H1 (cell line): ENCODE data around the gene EHD2. TPM values are rescaled to one million over a fixed set of nuclear protein-coding genes. Genes with fewer than 3 reads are reported as not detected.
"Not testable (repeated sequence)": the region's sequence is repeated elsewhere in the genome, so short reads cannot be mapped to it uniquely, and the experiment has no call there.

Experiments used
- CTCF ChIA-PET: fragments of 300-600 bp; sonication (Branson Sonifier 250); formaldehyde crosslinking; loops from one replicate; lab custom pipeline; 2021; ENCODE audit not compliant: partially characterized antibody; lab: Charles Lee
- POLR2A ChIA-PET: fragments of 300-600 bp; sonication (Branson Sonifier 250); formaldehyde crosslinking; loops from one replicate; lab custom pipeline; 2021; ENCODE audit warnings: inconsistent platforms; ENCODE audit not compliant: partially characterized antibody; lab: Charles Lee
- DNase-seq, 2 experiments: peaks; one replicate each; pipeline versions ENCODE4 v3.0.0 to v3.0.0-alpha.2; 2010 to 2022; ENCODE audit warnings: low spot score in 2 of 2, low read depth in 1 of 2, mixed read lengths in 1 of 2
- FAIRE-seq: peaks from 2 replicates; lab custom pipeline; 2011; peaks lifted over from hg19 to GRCh38; lab: Jason Lieb, UNC
- H2AFZ ChIP-seq: 2 replicates; pipeline ENCODE4 v1.8.1; 2012; ENCODE audit warnings: low read length, inconsistent platforms
- H2AK5ac ChIP-seq: 2 replicates; pipeline ENCODE4 v1.6.1; 2013; ENCODE audit warnings: low read depth, low read length
- H2BK120ac ChIP-seq: replicated peaks from 2 replicates; pipeline ENCODE3; 2013; ENCODE audit warnings: low read depth, low read length, inconsistent platforms
- H2BK12ac ChIP-seq: 2 replicates; pipeline ENCODE4 v1.6.1; 2013; ENCODE audit warnings: low read depth, low read length
- H2BK15ac ChIP-seq: 2 replicates; pipeline ENCODE4 v1.6.1; 2013; ENCODE audit warnings: low read length
- H2BK20ac ChIP-seq: 2 replicates; pipeline ENCODE4 v1.6.1; 2013; ENCODE audit warnings: low read length
- H2BK5ac ChIP-seq: 2 replicates; pipeline ENCODE4 v1.6.1; 2013; ENCODE audit warnings: low read depth, low read length
- H3K14ac ChIP-seq: 2 replicates; pipeline ENCODE4 v1.6.1; 2013; ENCODE audit warnings: inconsistent platforms; ENCODE audit not compliant: insufficient read length
- H3K18ac ChIP-seq: 2 replicates; pipeline ENCODE4 v1.6.1; 2013; ENCODE audit warnings: low read length; ENCODE audit errors: extremely low read depth
- H3K23ac ChIP-seq: 2 replicates; pipeline ENCODE4 v1.6.1; 2013; ENCODE audit warnings: inconsistent platforms; ENCODE audit not compliant: insufficient read length
- H3K23me2 ChIP-seq: 2 replicates; pipeline ENCODE4 v1.6.1; 2013; ENCODE audit warnings: low read depth, low read length
- H3K27ac ChIP-seq: 2 replicates; pipeline ENCODE4 v1.6.1; 2011; ENCODE audit warnings: low read depth, low read length, inconsistent platforms
- H3K27me3 ChIP-seq, 4 experiments: replicated peaks in 1 of 4; 1 replicate in 1 of 4; 2 replicates in 3 of 4; pipeline versions ENCODE4 v1.6.1 to v1.8.1; 2011 to 2013; ENCODE audit warnings: low read length in 3 of 4, mild to moderate bottlenecking in 3 of 4, inconsistent platforms in 2 of 4, mixed read lengths in 2 of 4, moderate library complexity in 1 of 4; ENCODE audit not compliant: control insufficient read depth in 3 of 4, insufficient read depth in 3 of 4; ENCODE audit errors: extremely low read depth in 1 of 4
- H3K36me3 ChIP-seq, 4 experiments: 2 replicates each; pipeline versions ENCODE4 v1.6.1 to v1.8.1; 2011 to 2013; ENCODE audit warnings: mild to moderate bottlenecking in 4 of 4, low read length in 3 of 4, moderate library complexity in 2 of 4, control low read depth in 1 of 4, inconsistent platforms in 1 of 4; ENCODE audit not compliant: insufficient read depth in 4 of 4, control insufficient read depth in 2 of 4
- H3K4ac ChIP-seq: replicated peaks from 2 replicates; pipeline ENCODE3; 2013; ENCODE audit warnings: low read length, low read depth, mixed read lengths, inconsistent platforms; ENCODE audit not compliant: insufficient read length
- H3K4me1 ChIP-seq, 4 experiments: replicated peaks in 1 of 4; 1 replicate in 1 of 4; 2 replicates in 3 of 4; pipeline versions ENCODE4 v1.6.1 to v1.8.1; 2011 to 2013; ENCODE audit warnings: low read length in 3 of 4, inconsistent platforms in 2 of 4, mixed read lengths in 1 of 4; ENCODE audit not compliant: insufficient read depth in 4 of 4, control insufficient read depth in 3 of 4
- H3K4me2 ChIP-seq, 2 experiments: 2 replicates each; pipeline versions ENCODE4 v1.6.1 to v1.8.1; 2011 to 2013; ENCODE audit warnings: low read depth in 2 of 2, low read length in 2 of 2, control low read depth in 1 of 2, inconsistent platforms in 1 of 2, mild to moderate bottlenecking in 1 of 2; ENCODE audit not compliant: insufficient read depth in 1 of 2
- H3K4me3 ChIP-seq, 4 experiments: fragments of 200-600, 300-600 bp in 1 of 4; sonication (generic), shearing (Covaris generic), sonication (Bioruptor Twin) in 1 of 4; 2 replicates each; pipeline versions ENCODE4 v1.5.1 to v1.8.1; 2011 to 2016; ENCODE audit warnings: low read length in 4 of 4, low read depth in 3 of 4, control low read depth in 2 of 4, inconsistent platforms in 2 of 4, mild to moderate bottlenecking in 2 of 4, mixed read lengths in 1 of 4, moderate library complexity in 1 of 4; ENCODE audit not compliant: insufficient read depth in 2 of 4; ENCODE audit errors: extremely low read depth in 1 of 4
- H3K56ac ChIP-seq: replicated peaks from 2 replicates; pipeline ENCODE3; 2013; ENCODE audit warnings: low read depth, mild to moderate bottlenecking, mixed read lengths, low read length, inconsistent platforms; ENCODE audit not compliant: insufficient read length
- H3K79me1 ChIP-seq: 2 replicates; pipeline ENCODE4 v1.6.1; 2013; ENCODE audit warnings: low read depth, low read length, control low read depth
- H3K79me2 ChIP-seq, 2 experiments: 2 replicates each; pipeline versions ENCODE4 v1.6.1 to v1.8.1; 2012 to 2013; ENCODE audit warnings: low read length in 2 of 2, mild to moderate bottlenecking in 2 of 2, inconsistent platforms in 1 of 2; ENCODE audit not compliant: insufficient read depth in 2 of 2, control insufficient read depth in 1 of 2
- H3K9ac ChIP-seq, 4 experiments: replicated peaks in 1 of 4; 1 replicate in 1 of 4; 2 replicates in 3 of 4; pipeline versions ENCODE4 v1.6.1 to v1.8.1; 2011 to 2013; ENCODE audit warnings: low read depth in 3 of 4, low read length in 3 of 4, control low read depth in 2 of 4, mild to moderate bottlenecking in 2 of 4, moderate library complexity in 2 of 4, inconsistent platforms in 1 of 4; ENCODE audit errors: extremely low read depth in 1 of 4
- H3K9me3 ChIP-seq, 2 experiments: 2 replicates each; pipeline versions ENCODE4 v1.6.1 to v1.8.1; 2012 to 2013; ENCODE audit warnings: mild to moderate bottlenecking in 2 of 2, moderate library complexity in 2 of 2, control low read depth in 1 of 2, inconsistent platforms in 1 of 2, low read depth in 1 of 2, low read length in 1 of 2, mixed read lengths in 1 of 2; ENCODE audit not compliant: insufficient read depth in 2 of 2
- H4K20me1 ChIP-seq, 2 experiments: replicated peaks in 1 of 2; 2 replicates each; pipeline versions ENCODE3 to v1.8.1; 2011 to 2013; ENCODE audit warnings: inconsistent platforms in 2 of 2, low read length in 2 of 2, mild to moderate bottlenecking in 1 of 2; ENCODE audit not compliant: insufficient read depth in 2 of 2, control insufficient read depth in 1 of 2
- H4K5ac ChIP-seq: 2 replicates; pipeline ENCODE4 v1.6.1; 2013; ENCODE audit warnings: low read length, low read depth, mixed read lengths, inconsistent platforms; ENCODE audit not compliant: insufficient read length
- H4K8ac ChIP-seq: 2 replicates; pipeline ENCODE4 v1.8.0; 2013; ENCODE audit warnings: mild to moderate bottlenecking, moderate library complexity, low read length, inconsistent platforms; ENCODE audit not compliant: insufficient read depth; ENCODE audit errors: extremely low read depth
- H4K91ac ChIP-seq: replicated peaks from 2 replicates; pipeline ENCODE3; 2013; ENCODE audit warnings: low read length, mixed read lengths, inconsistent platforms; ENCODE audit not compliant: insufficient read length
- WGBS, 2 experiments: shearing (Covaris generic) in 1 of 2; methylation state at CpG; one replicate each; pipeline versions ENCODE4 v1.1.6 to v1.1.7; 2013 to 2015; ENCODE audit warnings: low lambda C conversion rate in 2 of 2, mixed read lengths in 2 of 2, inconsistent platforms in 1 of 2, low coverage in 1 of 2, missing lambda C conversion rate in 1 of 2; ENCODE audit not compliant: insufficient replicate concordance in 2 of 2, insufficient coverage in 1 of 2, insufficient read length in 1 of 2; ENCODE audit errors: extremely low coverage in 1 of 2, missing lambda C conversion rate in 1 of 2; 5-methylcytosine and 5-hydroxymethylcytosine counted together
- polyA plus RNA-seq, 7 experiments: library from polyadenylated mRNA; depleted of rRNA in 3 of 7; stranded (reverse) in 5 of 7; unstranded in 2 of 7; fragments of >200 nt in 5 of 7; fragments of 200-250 nt in 2 of 7; gene quantifications; 1 replicate in 5 of 7; 2 replicates in 1 of 7; 4 replicates in 1 of 7; pipeline versions ENCODE4 v1.2.1 to v1.2.3, GENCODE V29; 2011 to 2013; ENCODE audit warnings: missing spikeins in 2 of 7, mixed read lengths in 2 of 7
- total RNA-seq: library from RNA; stranded (reverse); fragmentation: NEBNext Ultra II Directional; extraction: Animal tissue kit (Norgen Biotek cat#: 25700); gene quantifications from 2 replicates; pipeline ENCODE4 v1.2.1, GENCODE V29; 2021

Gene EHD2
- total and polyA plus RNA-seq, 2 of the 8 experiments (the other 6 are each of a cell fraction or from before 2014, with no cell fraction given), result 4.5 to 14.3 TPM

- not testable (repeated sequence) for H4K8ac ChIP-seq, H4K20me1 ChIP-seq, H2BK120ac ChIP-seq, H3K79me2 ChIP-seq, H3K23me2 ChIP-seq, H3K36me3 ChIP-seq, H3K56ac ChIP-seq, H3K27ac ChIP-seq, H4K91ac ChIP-seq, H2BK5ac ChIP-seq, H3K4me3 ChIP-seq, H2AFZ ChIP-seq, H3K18ac ChIP-seq, H4K5ac ChIP-seq, DNase-seq, H3K4ac ChIP-seq, H3K27me3 ChIP-seq, H3K4me1 ChIP-seq, H3K9me3 ChIP-seq, FAIRE-seq, H3K4me2 ChIP-seq, H3K23ac ChIP-seq, H3K14ac ChIP-seq, H3K79me1 ChIP-seq, H3K9ac ChIP-seq, H2AK5ac ChIP-seq
- peak overlapping the region; percentile 21; the same call in 1 of the 2 replicates for H2BK20ac ChIP-seq
- peak overlapping the region; percentile 65; the same call in 1 of the 2 replicates for H2BK15ac ChIP-seq
- POLR2A ChIA-PET, result interaction anchor here (1.5 kb wide), 1 partner anchor 18 kb away, joined by 3 read pairs; no protein-coding TSS in a partner anchor
- 85% methylated on average over 6 of the region's 6 CpGs; no CpG with 5 or more reads in 1 of the 2 experiments for WGBS, 2 experiments
- CTCF ChIA-PET, result interaction anchor here (0.6 kb wide), 1 partner anchor 338 kb away, joined by 3 read pairs; no protein-coding TSS in a partner anchor
- H2BK12ac ChIP-seq, result peak overlapping the region; percentile 63; the same call in 1 of the 2 replicates
Observed at GRCh38 chr19:47771291-47771690, 58.1 kb downstream of the EHD2 start.
